RWPE2 (cell line): ENCODE data around the gene OR6C68.
"Not testable (repeated sequence)": the region's sequence is repeated elsewhere in the genome, so short reads cannot be mapped to it uniquely, and the experiment has no call there.

Experiments
- ATAC-seq: fragments of 200-7000 bp; cut with Tn5 transposase; 3 replicates; pipeline ENCODE4 v1.9.1; 2021; ENCODE audit warnings: low read depth
- DNase-seq: peaks from one replicate; pipeline ENCODE4 v3.0.0-alpha.2; 2020; ENCODE audit warnings: low spot score
- H3K27ac ChIP-seq: fragments of 450-650 bp; 2 replicates; pipeline ENCODE4 v1.5.1; 2017; ENCODE audit warnings: mild to moderate bottlenecking; ENCODE audit not compliant: poor library complexity, severe bottlenecking
- H3K27me3 ChIP-seq: fragments of 250-450 bp; sonication (Bioruptor Pico); 2 replicates; pipeline ENCODE4 v1.5.1; 2021; ENCODE audit warnings: mild to moderate bottlenecking, moderate library complexity; ENCODE audit not compliant: insufficient read depth, poor library complexity, severe bottlenecking
- H3K36me3 ChIP-seq: fragments of 250-450 bp; sonication (Bioruptor Pico); 2 replicates; pipeline ENCODE4 v1.5.1; 2020; ENCODE audit warnings: low read depth, mild to moderate bottlenecking, moderate library complexity
- H3K4me1 ChIP-seq: fragments of 250-450 bp; sonication (Bioruptor Pico); 2 replicates; pipeline ENCODE4 v1.5.1; 2021; ENCODE audit warnings: mild to moderate bottlenecking, moderate library complexity; ENCODE audit not compliant: insufficient read depth, poor library complexity, severe bottlenecking
- H3K4me3 ChIP-seq: fragments of 250-450 bp; sonication (Bioruptor Pico); 2 replicates; pipeline ENCODE4 v1.5.1; 2021; ENCODE audit warnings: mild to moderate bottlenecking, moderate library complexity; ENCODE audit not compliant: severe bottlenecking
- H3K9me3 ChIP-seq: fragments of 250-450 bp; sonication (Bioruptor Pico); 2 replicates; pipeline ENCODE4 v1.5.1; 2021; ENCODE audit warnings: mild to moderate bottlenecking, moderate library complexity; ENCODE audit not compliant: severe bottlenecking
- CTCF ChIP-seq: fragments of 450-650 bp; IDR thresholded peaks from one replicate; pipeline ENCODE4 v1.5.1; 2017; ENCODE audit warnings: mild to moderate bottlenecking, moderate library complexity; ENCODE audit not compliant: poor library complexity, severe bottlenecking

Gene OR6C68

GRCh38 chr12:55492078-55492477 is at the start of gene OR6C68:
TSS of gene OR6C68 (plus strand) at chr12:55492378. CDS start at chr12:55492378, 0 bp downstream.
- no peak for DNase-seq
- no peak within 1 kb of the TSS for H3K4me3 ChIP-seq
- H3K9me3 ChIP-seq, result no peaks in the 10 kb centered on the region
- no peak within 1 kb of the TSS for H3K27ac ChIP-seq
- H3K36me3 ChIP-seq, result no peaks in the 10 kb centered on the region
- no peaks in the 10 kb centered on the region for H3K27me3 ChIP-seq
- no peaks in the 10 kb centered on the region for H3K4me1 ChIP-seq
- TF ChIP-seq CTCF, result no peak
- no peak for ATAC-seq

GRCh38 chr12:55443776-55444175 is 48.4 kb upstream of the OR6C68 start, which contains the start of gene OR6C2:
TSS of gene OR6C2 (plus strand) at chr12:55444076. CDS start at chr12:55452214, 8,138 bp downstream.
- DNase-seq (no peak), ATAC-seq (no peak)
- TF ChIP-seq CTCF, result no peak
- no peak within 1 kb of the TSS for H3K4me3 ChIP-seq
- H3K9me3 ChIP-seq, result no peaks in the 10 kb centered on the region
- no peaks in the 10 kb centered on the region for H3K4me1 ChIP-seq
- H3K36me3 ChIP-seq, result no peaks in the 10 kb centered on the region
- H3K27me3 ChIP-seq, result peaks cover 4% of the 10 kb centered on the region
- no peak within 1 kb of the TSS for H3K27ac ChIP-seq

- peaks cover 6% of the 10 kb centered on the region for H3K27me3 ChIP-seq
- no peak for TF ChIP-seq CTCF
- H3K36me3 ChIP-seq, result no peaks in the 10 kb centered on the region
- DNase-seq (no peak), ATAC-seq (no peak)
- no peak overlapping the region for H3K27ac ChIP-seq
- H3K4me1 ChIP-seq, result no peaks in the 10 kb centered on the region
- no peaks in the 10 kb centered on the region for H3K9me3 ChIP-seq
- H3K4me3 ChIP-seq, result no peak overlapping the region
Observed at GRCh38 chr12:55445357-55445756, 46.8 kb upstream of the OR6C68 start.

- no peak overlapping the region for H3K4me3 ChIP-seq
- no peaks in the 10 kb centered on the region for H3K4me1 ChIP-seq
- H3K36me3 ChIP-seq, result no peaks in the 10 kb centered on the region
- no peak overlapping the region for H3K27ac ChIP-seq
- TF ChIP-seq CTCF, result no peak
- DNase-seq (no peak), ATAC-seq (no peak)
- peaks cover 15% of the 10 kb centered on the region for H3K27me3 ChIP-seq
- no peaks in the 10 kb centered on the region for H3K9me3 ChIP-seq
Observed at GRCh38 chr12:55446326-55446725, 45.9 kb upstream of the OR6C68 start.

GRCh38 chr12:55448825-55449224 is 43.4 kb upstream of the OR6C68 start:
- no peaks in the 10 kb centered on the region for H3K36me3 ChIP-seq
- no peaks in the 10 kb centered on the region for H3K4me1 ChIP-seq
- H3K27me3 ChIP-seq, result peaks cover 23% of the 10 kb centered on the region
- ATAC-seq (no peak), DNase-seq (no peak)
- H3K9me3 ChIP-seq, result no peaks in the 10 kb centered on the region
- H3K27ac ChIP-seq, result no peak overlapping the region
- no peak for TF ChIP-seq CTCF
- no peak overlapping the region for H3K4me3 ChIP-seq

GRCh38 chr12:55464926-55465325 is 27.3 kb upstream of the OR6C68 start:
- not testable (repeated sequence) for H3K4me1 ChIP-seq, H3K36me3 ChIP-seq, ATAC-seq, DNase-seq, H3K27ac ChIP-seq, H3K4me3 ChIP-seq, H3K9me3 ChIP-seq
- H3K27me3 ChIP-seq, result peaks cover 18% of the 10 kb centered on the region
